NCI-H2107 (cell line): Measurements from ENCODE around the gene EPHB6.

Experiments used
- DNase-seq: peaks from one replicate; lab custom pipeline; 2025; lab: John Stamatoyannopoulos, UW

Gene EPHB6

GRCh38 chr7:142880876-142881505 is 26.1 kb downstream of the EPHB6 start:
- DNase-seq: no peak

- DNase-seq: no peak
Measured at GRCh38 chr7:142881586-142882337, 26.9 kb downstream of the EPHB6 start.

- no peak for DNase-seq
Measured at GRCh38 chr7:142882338-142882678, 27.4 kb downstream of the EPHB6 start.

- DNase-seq: no peak
Measured at GRCh38 chr7:142883145-142883544, 28.3 kb downstream of the EPHB6 start.

GRCh38 chr7:142883571-142884285 is 28.9 kb downstream of the EPHB6 start:
- no peak for DNase-seq

GRCh38 chr7:142884286-142884640 is 29.4 kb downstream of the EPHB6 start:
- no peak for DNase-seq

GRCh38 chr7:142885311-142886230 is 30.7 kb downstream of the EPHB6 start, which contains the start of gene TRPV6:
Gene TRPV6, minus strand, starts transcription at chr7:142885745.
- no peak for DNase-seq

GRCh38 chr7:142886866-142887265 is 32.0 kb downstream of the EPHB6 start:
- no peak for DNase-seq

- no peak for DNase-seq
Measured at GRCh38 chr7:142887282-142888015, 32.6 kb downstream of the EPHB6 start.

- no peak for DNase-seq
Measured at GRCh38 chr7:142889816-142890215, 34.9 kb downstream of the EPHB6 start.

- DNase-seq: no peak
Measured at GRCh38 chr7:142890874-142891485, 36.1 kb downstream of the EPHB6 start.

- no peak for DNase-seq
Measured at GRCh38 chr7:142891490-142892082, 36.7 kb downstream of the EPHB6 start.

GRCh38 chr7:142892951-142893350 is 38.1 kb downstream of the EPHB6 start:
- no peak for DNase-seq

GRCh38 chr7:142894112-142894984 is 39.5 kb downstream of the EPHB6 start:
- DNase-seq: no peak

GRCh38 chr7:142894985-142895593 is 40.2 kb downstream of the EPHB6 start:
- DNase-seq: no peak

GRCh38 chr7:142896151-142896550 is 41.3 kb downstream of the EPHB6 start:
- no peak for DNase-seq

- DNase-seq: no peak
Measured at GRCh38 chr7:142896741-142897379, 42.0 kb downstream of the EPHB6 start.

- DNase-seq: no peak
Measured at GRCh38 chr7:142897691-142898090, 42.8 kb downstream of the EPHB6 start.
